ENCODE results near the gene TWIST2. TPM values are rescaled to one million over a fixed set of nuclear protein-coding genes. Genes with fewer than 3 reads are reported as not detected.

Gene TWIST2
- polyA plus RNA-seq, 3 donors: 3.6 to 7.6 (median 5.0) TPM

GRCh38 chr2:238938401-238939055 lies 90.6 kb downstream of the TWIST2 start:
- DNase-seq: peak; percentile 57

GRCh38 chr2:238939074-238939473 lies 91.2 kb downstream of the TWIST2 start:
- no peak for DNase-seq

- DNase-seq: no peak
Measured at GRCh38 chr2:238939521-238940403, 91.9 kb downstream of the TWIST2 start.

GRCh38 chr2:238940806-238941205 lies 92.9 kb downstream of the TWIST2 start:
- DNase-seq: no peak

- DNase-seq: no peak
Measured at GRCh38 chr2:238941262-238941792, 93.4 kb downstream of the TWIST2 start.

- no peak for DNase-seq
Measured at GRCh38 chr2:238942080-238942725, 94.3 kb downstream of the TWIST2 start.

GRCh38 chr2:238942726-238943300 lies 94.9 kb downstream of the TWIST2 start:
- no peak for DNase-seq

GRCh38 chr2:238943338-238944067 lies 95.6 kb downstream of the TWIST2 start:
- DNase-seq: no peak

GRCh38 chr2:238945433-238946150 lies 97.7 kb downstream of the TWIST2 start:
- no peak for DNase-seq

GRCh38 chr2:238946318-238947242 lies 98.7 kb downstream of the TWIST2 start:
- DNase-seq: no peak

GRCh38 chr2:238947243-238947760 lies 99.4 kb downstream of the TWIST2 start:
- no peak for DNase-seq

- no peak for DNase-seq
Measured at GRCh38 chr2:238947920-238948710, 100.2 kb downstream of the TWIST2 start.

- DNase-seq: no peak
Measured at GRCh38 chr2:238948765-238949641, 101.1 kb downstream of the TWIST2 start.

- DNase-seq: no peak
Measured at GRCh38 chr2:238949710-238950345, 101.9 kb downstream of the TWIST2 start.

- DNase-seq: no peak
Measured at GRCh38 chr2:238950551-238950950, 102.7 kb downstream of the TWIST2 start.

- no peak for DNase-seq
Measured at GRCh38 chr2:238952261-238952919, 104.5 kb downstream of the TWIST2 start.

Data from renal pelvis (tissue), 4 donors.